GM12875 (cell line): ENCODE results near the gene SLC25A26.

Experiments
- H3K4me3 ChIP-seq: one replicate; pipeline ENCODE4 v1.5.1; 2011; ENCODE audit warnings: low read depth, low read length, control low read depth
- CTCF ChIP-seq: IDR thresholded peaks from 2 replicates; pipeline ENCODE4 v1.5.1; 2011; ENCODE audit warnings: low read depth, mild to moderate bottlenecking, control low read depth, inconsistent platforms, low read length, moderate library complexity, borderline replicate concordance; ENCODE audit not compliant: insufficient read depth

Gene SLC25A26

DNA sequence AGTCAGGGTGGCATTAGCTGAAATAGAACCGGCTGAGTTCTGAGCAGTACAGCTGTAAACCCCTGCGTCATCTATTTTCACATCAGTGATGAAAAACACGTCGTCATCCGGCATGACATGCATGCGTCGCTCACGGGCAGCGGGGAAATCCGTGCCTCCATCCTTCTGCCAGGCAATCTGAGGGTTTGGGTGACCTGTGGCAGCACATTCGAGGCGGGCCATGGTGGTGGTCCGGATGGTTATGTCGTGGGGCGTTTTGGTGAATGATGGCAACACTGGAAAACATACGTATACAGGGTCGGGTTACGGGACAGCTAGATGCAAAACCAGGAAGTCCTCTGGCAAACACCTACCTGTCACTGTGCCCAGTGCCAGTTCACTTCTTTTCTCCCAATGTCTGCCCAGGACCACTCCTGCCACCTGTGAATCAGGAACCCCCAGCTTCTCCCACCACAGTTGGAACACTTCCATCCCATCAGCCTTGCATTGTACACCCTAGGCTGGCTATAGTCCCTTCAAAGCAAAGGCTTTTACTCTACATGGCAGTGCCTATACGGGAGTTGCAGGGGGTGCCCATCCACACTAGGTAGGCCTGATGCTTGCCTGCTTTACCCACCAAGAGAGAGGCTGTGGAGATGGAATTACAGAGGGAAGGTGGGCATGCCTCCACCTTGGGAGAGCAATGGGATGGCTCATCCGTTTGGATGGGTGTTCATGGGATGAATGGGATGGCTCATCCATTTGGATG is 163.4 kb downstream of the SLC25A26 start:
- H3K4me3 ChIP-seq = no peak overlapping the region
- TF ChIP-seq CTCF = no peak

- no peak overlapping the region for H3K4me3 ChIP-seq
- TF ChIP-seq CTCF = no peak
Observed at GRCh38 chr3:66385066-66385465, 164.3 kb downstream of the SLC25A26 start.

- no peak for TF ChIP-seq CTCF
- H3K4me3 ChIP-seq = no peak overlapping the region
Observed at GRCh38 chr3:66386011-66386924, 165.5 kb downstream of the SLC25A26 start.

- no peak overlapping the region for H3K4me3 ChIP-seq
- TF ChIP-seq CTCF = no peak
Observed at GRCh38 chr3:66386925-66387650, 166.3 kb downstream of the SLC25A26 start.

DNA sequence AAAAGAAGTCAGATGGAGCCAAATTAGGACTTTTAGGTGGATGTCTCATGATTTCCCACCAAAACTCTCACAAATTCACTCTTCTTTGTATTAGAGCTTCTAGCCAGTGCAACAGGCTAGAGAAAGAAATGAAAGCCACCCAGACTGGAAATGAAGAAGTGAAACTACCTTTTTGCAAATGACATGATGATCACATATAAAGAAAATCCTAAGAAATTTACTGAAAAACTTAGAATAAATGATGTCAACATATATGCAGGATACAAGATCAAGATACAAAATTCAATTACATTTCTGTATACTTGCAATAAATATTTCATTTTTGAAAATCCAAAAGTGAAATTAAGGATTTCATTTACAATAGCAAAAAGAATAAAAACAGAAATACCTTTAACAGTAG is 169.2 kb downstream of the SLC25A26 start:
- H3K4me3 ChIP-seq = no peak overlapping the region
- TF ChIP-seq CTCF = no peak

- H3K4me3 ChIP-seq = no peak overlapping the region
- TF ChIP-seq CTCF = no peak
Observed at GRCh38 chr3:66392512-66392911, 171.7 kb downstream of the SLC25A26 start.
